A549 treated with AZD9567 at 1 μM for 4 hours (cell line): ENCODE measurements around the gene ISOC1. TPM values are rescaled to one million over a fixed set of nuclear protein-coding genes. Genes with fewer than 3 reads are reported as not detected.

ENCODE experiments used
- total RNA-seq: library from RNA; stranded (reverse); fragments of 200-300 nt; extraction: Qiagen RNA extraction; gene quantifications from 5 replicates; pipeline ENCODE4 v1.2.3, GENCODE V29; 2022; ENCODE audit not compliant: insufficient read depth

Gene ISOC1
- total RNA-seq = 16.0 to 19.6 TPM (median 18.4 TPM) in 5 replicates

DNA sequence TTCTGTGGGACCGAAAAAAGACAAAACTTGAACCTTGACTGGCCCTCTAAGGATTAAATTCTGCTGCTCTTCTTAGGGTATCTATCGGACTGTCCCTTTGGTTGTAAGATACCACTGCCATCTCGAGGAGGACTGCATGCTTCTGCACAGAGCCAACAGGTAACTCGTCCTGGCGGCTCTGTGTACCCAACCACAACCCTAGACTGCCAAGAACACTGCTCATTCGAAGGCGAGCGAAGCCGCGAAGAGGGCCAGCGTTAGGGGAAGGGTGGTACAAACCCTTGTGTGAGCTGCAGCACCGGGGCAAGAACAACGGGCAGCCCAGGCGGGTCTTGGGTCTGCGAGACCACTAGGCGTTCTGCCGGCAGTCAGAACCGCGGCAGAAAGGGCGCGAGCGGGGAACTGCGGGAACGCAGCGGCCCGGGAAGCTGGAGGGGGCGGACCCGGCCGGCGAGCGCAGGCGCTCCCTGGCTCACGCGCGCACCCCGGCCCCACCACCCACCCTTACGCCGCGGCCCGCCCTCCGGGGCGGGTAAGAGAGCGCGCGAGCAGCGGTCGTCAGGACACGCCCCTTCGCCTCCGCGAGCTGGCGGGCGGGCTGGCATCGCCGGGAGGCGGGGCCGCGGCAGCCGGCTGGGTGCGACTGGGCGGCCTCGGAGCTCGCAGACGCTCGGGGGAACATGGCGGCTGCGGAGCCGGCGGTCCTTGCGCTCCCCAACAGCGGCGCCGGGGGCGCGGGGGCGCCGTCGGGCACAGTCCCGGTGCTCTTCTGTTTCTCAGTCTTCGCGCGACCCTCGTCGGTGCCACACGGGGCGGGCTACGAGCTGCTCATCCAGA lies at the start of gene ISOC1:
Gene ISOC1 (plus strand): TSS at position 663 of the 837 bp plus-strand sequence. CDS start 18 bp downstream, at position 681.

Other genes with a start within 250 kb of the ISOC1 start
- gene SLC27A6, start 129.3 kb upstream of the ISOC1 start, total RNA-seq = 0.02 to 0.06 TPM (median 0.04 TPM) in 4 of 5 replicates, not detected in the other